HepG2 (cell line): Measurements from ENCODE around the gene NOXO1. TPM values are rescaled to one million over a fixed set of nuclear protein-coding genes. Genes with fewer than 3 reads are reported as not detected.

Experiments
- ERF ChIP-seq: IDR thresholded peaks from 2 replicates; pipeline ENCODE4 v1.6.1; 2018; ENCODE audit warnings: missing biosample characterization, missing genetic modification reagents
- FOXO1 ChIP-seq: sonication (generic); formaldehyde crosslinking; IDR thresholded peaks from 2 replicates; pipeline ENCODE4 v1.4.0; 2020; ENCODE audit warnings: missing genetic modification reagents
- FUBP1 ChIP-seq: sonication (generic); formaldehyde crosslinking; IDR thresholded peaks from 2 replicates; pipeline ENCODE4 v1.5.1; 2020; ENCODE audit warnings: missing genetic modification reagents, mild to moderate bottlenecking, borderline replicate concordance
- HMGA1 ChIP-seq: sonication (generic); formaldehyde crosslinking; conservative IDR thresholded peaks from 2 replicates; pipeline ENCODE4 v1.4.0; 2020; ENCODE audit warnings: missing genetic modification reagents
- KLF6 ChIP-seq: IDR thresholded peaks from 2 replicates; pipeline ENCODE4 v1.8.0; 2016; ENCODE audit warnings: missing biosample characterization, missing genetic modification reagents
- MXD1 ChIP-seq: sonication (generic); formaldehyde crosslinking; IDR thresholded peaks from 2 replicates; pipeline ENCODE4 v1.4.0; 2020; ENCODE audit warnings: mild to moderate bottlenecking, missing genetic modification reagents
- PCBP2 ChIP-seq: fragments of 200-400 bp; formaldehyde crosslinking; optimal IDR thresholded peaks from 2 replicates; pipeline ENCODE3; 2018; ENCODE audit warnings: low read length, low read depth; ENCODE audit not compliant: poor library complexity, severe bottlenecking
- PHF20 ChIP-seq: sonication (generic); formaldehyde crosslinking; IDR thresholded peaks from 2 replicates; pipeline ENCODE4 v1.5.0; 2020; ENCODE audit warnings: mild to moderate bottlenecking, missing genetic modification reagents
- POLR2AphosphoS2 ChIP-seq: IDR thresholded peaks from 2 replicates; pipeline ENCODE4 v1.6.1; 2011; ENCODE audit warnings: low read depth, low read length, improper control_type of control experiment
- RARA ChIP-seq: IDR thresholded peaks from 2 replicates; pipeline ENCODE4 v1.6.1; 2016; ENCODE audit warnings: missing genetic modification reagents, missing compliant biosample characterization
- RCOR2 ChIP-seq: IDR thresholded peaks from 2 replicates; pipeline ENCODE4 v1.6.1; 2016; ENCODE audit warnings: missing biosample characterization, missing genetic modification reagents
- SPEN ChIP-seq: sonication (generic); formaldehyde crosslinking; IDR thresholded peaks from 2 replicates; pipeline ENCODE4 v1.5.1; 2020; ENCODE audit warnings: low read depth, mild to moderate bottlenecking, missing genetic modification reagents
- YEATS4 ChIP-seq: sonication (generic); formaldehyde crosslinking; IDR thresholded peaks from 2 replicates; pipeline ENCODE4 v1.4.0; 2020; ENCODE audit warnings: missing genetic modification reagents, borderline replicate concordance
- ZBTB38 ChIP-seq: sonication (generic); formaldehyde crosslinking; IDR thresholded peaks from 2 replicates; pipeline ENCODE4 v1.5.1; 2020; ENCODE audit warnings: mild to moderate bottlenecking, missing genetic modification reagents
- ZFAT ChIP-seq: sonication (generic); formaldehyde crosslinking; conservative IDR thresholded peaks from 2 replicates; pipeline ENCODE4 v1.8.1; 2023; ENCODE audit warnings: missing genetic modification reagents, inconsistent platforms
- ZHX1 ChIP-seq: sonication (generic); formaldehyde crosslinking; IDR thresholded peaks from 2 replicates; pipeline ENCODE4 v1.8.1; 2022; ENCODE audit warnings: low read depth, mild to moderate bottlenecking, missing genetic modification reagents
- ZNF136 ChIP-seq: sonication (generic); formaldehyde crosslinking; IDR thresholded peaks from 2 replicates; pipeline ENCODE4 v1.8.1; 2022; ENCODE audit warnings: low read depth, mild to moderate bottlenecking, moderate library complexity, missing genetic modification reagents
- ZNF138 ChIP-seq: sonication (generic); formaldehyde crosslinking; IDR thresholded peaks from 2 replicates; pipeline ENCODE4 v1.5.0; 2020; ENCODE audit warnings: mild to moderate bottlenecking, low read depth, missing genetic modification reagents
- ZNF263 ChIP-seq: sonication (generic); formaldehyde crosslinking; IDR thresholded peaks from 2 replicates; pipeline ENCODE4 v1.4.0; 2020; ENCODE audit warnings: missing genetic modification reagents
- ZNF792 ChIP-seq: IDR thresholded peaks from 2 replicates; pipeline ENCODE4 v1.6.1; 2016
- ZNF878 ChIP-seq: sonication (generic); formaldehyde crosslinking; IDR thresholded peaks from 2 replicates; pipeline ENCODE4 v1.8.1; 2023; ENCODE audit warnings: mild to moderate bottlenecking, missing genetic modification reagents, moderate library complexity
- polyA plus RNA-seq, 8 experiments: library from polyadenylated mRNA; depleted of rRNA in 3 of 8; stranded (reverse) in 7 of 8; unstranded in 1 of 8; fragments of >200 nt; fragmentation: Illumina TruSeq in 4 of 8; extraction: Trizol in 4 of 8; gene quantifications; 2 replicates each; pipeline versions ENCODE4 v1.2.1 to v1.2.3, GENCODE V29; 2011 to 2016; ENCODE audit warnings: low read depth in 4 of 8, missing spikeins in 1 of 8, mixed read lengths in 1 of 8; ENCODE audit not compliant: insufficient read depth in 1 of 8
- total RNA-seq, 5 experiments: library from RNA; depleted of rRNA; stranded (reverse); fragments of >200 nt; fragmentation: Illumina TruSeq; extraction: Trizol; gene quantifications; 2 replicates each; pipeline ENCODE4 v1.2.3, GENCODE V29; 2016; ENCODE audit warnings: low read depth in 1 of 5
- TF ChIP-seq, protein P1 (sequence below): IDR thresholded peaks from 2 replicates; pipeline ENCODE4 v1.6.1; 2016; ENCODE audit warnings: mild to moderate bottlenecking
- TF ChIP-seq, protein P2 (sequence below): IDR thresholded peaks from 2 replicates; pipeline ENCODE4 v1.6.1; 2016

Gene NOXO1
- total and polyA plus RNA-seq, 2 of the 13 experiments (the other 11 are each of a cell fraction or from before 2014, with no cell fraction given) = 0.69 to 1.4 TPM

- TF ChIP-seq FUBP1 (CRISPR knock-in tag) (no peak), POLR2AphosphoS2 (no peak), ZFAT (no peak), ZNF138 (CRISPR knock-in tag) (no peak), ZNF878 (CRISPR knock-in tag) (no peak), RARA (CRISPR knock-in tag) (0 out of 2 replicates have a peak, but pooled peaks have one; percentile 14), ZHX1 (CRISPR knock-in tag) (no peak), FOXO1 (CRISPR knock-in tag) (peak; percentile 52; the same call in 1 of the 2 replicates), KLF6 (peak; percentile 69; the same call in 1 of the 2 replicates), ERF (CRISPR knock-in tag) (peak; percentile 80), ZNF792 (CRISPR knock-in tag) (peak; percentile 69; the same call in 1 of the 2 replicates), PCBP2 (no peak), MXD1 (CRISPR knock-in tag) (0 out of 2 replicates have a peak, but pooled peaks have one; percentile 33), ZBTB38 (CRISPR knock-in tag) (peak; percentile 79), PHF20 (CRISPR knock-in tag) (peak; percentile 53; the same call in 1 of the 2 replicates), ZNF136 (CRISPR knock-in tag) (0 out of 2 replicates have a peak, but pooled peaks have one; percentile 62), ZNF263 (CRISPR knock-in tag) (no peak), SPEN (peak; percentile 65), RCOR2 (no peak), HMGA1 (no peak), YEATS4 (CRISPR knock-in tag) (no peak; the same call in 1 of the 2 replicates)
- TF ChIP-seq, protein P1, sequence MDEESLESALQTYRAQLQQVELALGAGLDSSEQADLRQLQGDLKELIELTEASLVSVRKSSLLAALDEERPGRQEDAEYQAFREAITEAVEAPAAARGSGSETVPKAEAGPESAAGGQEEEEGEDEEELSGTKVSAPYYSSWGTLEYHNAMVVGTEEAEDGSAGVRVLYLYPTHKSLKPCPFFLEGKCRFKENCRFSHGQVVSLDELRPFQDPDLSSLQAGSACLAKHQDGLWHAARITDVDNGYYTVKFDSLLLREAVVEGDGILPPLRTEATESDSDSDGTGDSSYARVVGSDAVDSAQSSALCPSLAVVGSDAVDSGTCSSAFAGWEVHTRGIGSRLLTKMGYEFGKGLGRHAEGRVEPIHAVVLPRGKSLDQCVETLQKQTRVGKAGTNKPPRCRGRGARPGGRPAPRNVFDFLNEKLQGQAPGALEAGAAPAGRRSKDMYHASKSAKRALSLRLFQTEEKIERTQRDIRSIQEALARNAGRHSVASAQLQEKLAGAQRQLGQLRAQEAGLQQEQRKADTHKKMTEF (CRISPR knock-in tag) = peak; percentile 65
- TF ChIP-seq, protein P2, sequence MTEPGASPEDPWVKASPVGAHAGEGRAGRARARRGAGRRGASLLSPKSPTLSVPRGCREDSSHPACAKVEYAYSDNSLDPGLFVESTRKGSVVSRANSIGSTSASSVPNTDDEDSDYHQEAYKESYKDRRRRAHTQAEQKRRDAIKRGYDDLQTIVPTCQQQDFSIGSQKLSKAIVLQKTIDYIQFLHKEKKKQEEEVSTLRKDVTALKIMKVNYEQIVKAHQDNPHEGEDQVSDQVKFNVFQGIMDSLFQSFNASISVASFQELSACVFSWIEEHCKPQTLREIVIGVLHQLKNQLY (CRISPR knock-in tag) = 0 out of 2 replicates have a peak, but pooled peaks have one; percentile 25
Measured at GRCh38 chr16:2023092-2024031, 42.1 kb upstream of the NOXO1 start (continued).
